Measurements from ENCODE around the gene KIF5A. TPM values are rescaled to one million over a fixed set of nuclear protein-coding genes. Genes with fewer than 3 reads are reported as not detected.

KIF5A gene
- total and polyA plus RNA-seq, 2 of the 13 experiments (the other 11 are each of a cell fraction or from before 2014, with no cell fraction given) = 1.6 to 11.9 TPM

- H2AFZ ChIP-seq (ENCODE audit: low read length) = no peak overlapping the region
- H3K36me3 ChIP-seq (replicated peaks in 1 of 2; ENCODE audit: control insufficient read depth in 1 of 2, insufficient read depth in 2 of 2, low read length in 2 of 2) = peaks cover 26 to 57% of the 10 kb centered on the region in 2 experiments
- H3K9ac ChIP-seq (ENCODE audit: insufficient read depth, low read depth, low read length) = no peak overlapping the region
- FAIRE-seq (no peak), DNase-seq (ENCODE audit: low spot score) (no peak), ATAC-seq (no peak)
- H4K20me1 ChIP-seq (ENCODE audit: insufficient read depth, low read length) = peaks cover 35% of the 10 kb centered on the region
- H3K4me1 ChIP-seq (ENCODE audit: insufficient read depth, low read length) = peaks cover 26% of the 10 kb centered on the region
- no peak overlapping the region for H3K4me3 ChIP-seq (replicated peaks in 1 of 3; ENCODE audit: insufficient read depth in 1 of 3, low read depth in 2 of 3, low read length in 3 of 3)
- intact Hi-C loops (cut with micrococcal nuclease; ENCODE audit: unreplicated experiment) (no loop called here), in situ Hi-C loops (cut with HindIII; ENCODE audit: extremely low pct_ligation_motif_present, low pct_unique_long_range_greater_than_20kb) (no loop called here)
- H3K9me3 ChIP-seq (ENCODE audit: low read length) = no peaks in the 10 kb centered on the region
- POLR2A ChIA-PET = interaction anchor here (0.7 to 7.8 kb wide), 12 partner anchors 8 to 116 kb away, joined by 3 to 90 read pairs (median 4); partner anchors contain the start of genes B4GALNT1, DCTN2, INHBC and INHBE
- H3K4me2 ChIP-seq (ENCODE audit: low read depth, low read length) = no peak overlapping the region
- no peaks in the 10 kb centered on the region; a peak in 1 of 5 replicates for H3K27me3 ChIP-seq (ENCODE audit: control insufficient read depth in 1 of 2, insufficient read depth in 2 of 2, low read length in 2 of 2)
- WGBS (ENCODE audit: low lambda C conversion rate) = 95% methylated on average over 11 of the region's 11 CpGs
- no peak overlapping the region for H3K27ac ChIP-seq (ENCODE audit: extremely low read length, insufficient read depth, low read length)
- BruUV-seq (replicated peaks) = no TSS peak
- H3K79me2 ChIP-seq (ENCODE audit: insufficient read depth, low read length) = peaks cover 24% of the 10 kb centered on the region
- CTCF ChIA-PET (ENCODE audit: low intra/inter-chr PET ratio, low total read pairs) = no interaction called here
- TF ChIP-seq SAFB2 (CRISPR knock-in tag; IDR thresholded peaks at IDR 0.05; ENCODE audit: borderline replicate concordance, low read depth) (no peak), DNMT1 (CRISPR knock-in tag; IDR thresholded peaks at IDR 0.05) (no peak), SIX4 (CRISPR knock-in tag; IDR thresholded peaks at IDR 0.05) (no peak), U2AF2 (IDR thresholded peaks at IDR 0.05; ENCODE audit: low read depth, low read length) (no peak), SSRP1 (CRISPR knock-in tag; IDR thresholded peaks at IDR 0.05) (peak; percentile 20; the same call in 1 of the 2 replicates), RBM22 (optimal IDR thresholded peaks at IDR 0.05; ENCODE audit: low read length) (peak; percentile 55), PCBP1 (IDR thresholded peaks at IDR 0.05; ENCODE audit: borderline replicate concordance, low read depth, low read length) (no peak), AHR (CRISPR knock-in tag; IDR thresholded peaks at IDR 0.05) (no peak), FOSL2 (CRISPR knock-in tag; IDR thresholded peaks at IDR 0.05) (no peak), ARID2 (CRISPR knock-in tag; IDR thresholded peaks at IDR 0.05; ENCODE audit: borderline replicate concordance) (0 out of 2 replicates have a peak, but pooled peaks have one; percentile 20), ZXDC (CRISPR knock-in tag; IDR thresholded peaks at IDR 0.05) (no peak), ZNF564 (CRISPR knock-in tag; IDR thresholded peaks at IDR 0.05) (no peak), POGZ (CRISPR knock-in tag; IDR thresholded peaks at IDR 0.05) (no peak), BORCS8-MEF2B (CRISPR knock-in tag; IDR thresholded peaks at IDR 0.05) (0 out of 2 replicates have a peak, but pooled peaks have one; percentile 19), ZNF572 (CRISPR knock-in tag; IDR thresholded peaks at IDR 0.05) (no peak), ARNTL (CRISPR knock-in tag; IDR thresholded peaks at IDR 0.05) (no peak), SALL1 (CRISPR knock-in tag; IDR thresholded peaks at IDR 0.05) (no peak), ZBTB46 (CRISPR knock-in tag; IDR thresholded peaks at IDR 0.05; ENCODE audit: borderline replicate concordance) (no peak), ARID3A (IDR thresholded peaks at IDR 0.05; ENCODE audit: low read depth, low read length) (no peak), ZNF136 (CRISPR knock-in tag; IDR thresholded peaks at IDR 0.05; ENCODE audit: low read depth) (no peak)
These were observed 33.2 kb upstream of the KIF5A start for GRCh38 chr12:57516617-57517153.
